ENCODE data around the gene CIDEB. TPM values are rescaled to one million over a fixed set of nuclear protein-coding genes. Genes with fewer than 3 reads are reported as not detected.

Gene CIDEB
- total and polyA plus RNA-seq, 2 of the 13 experiments (the other 11 are each of a cell fraction or from before 2014, with no cell fraction given): 35.8 to 110 TPM

DNA sequence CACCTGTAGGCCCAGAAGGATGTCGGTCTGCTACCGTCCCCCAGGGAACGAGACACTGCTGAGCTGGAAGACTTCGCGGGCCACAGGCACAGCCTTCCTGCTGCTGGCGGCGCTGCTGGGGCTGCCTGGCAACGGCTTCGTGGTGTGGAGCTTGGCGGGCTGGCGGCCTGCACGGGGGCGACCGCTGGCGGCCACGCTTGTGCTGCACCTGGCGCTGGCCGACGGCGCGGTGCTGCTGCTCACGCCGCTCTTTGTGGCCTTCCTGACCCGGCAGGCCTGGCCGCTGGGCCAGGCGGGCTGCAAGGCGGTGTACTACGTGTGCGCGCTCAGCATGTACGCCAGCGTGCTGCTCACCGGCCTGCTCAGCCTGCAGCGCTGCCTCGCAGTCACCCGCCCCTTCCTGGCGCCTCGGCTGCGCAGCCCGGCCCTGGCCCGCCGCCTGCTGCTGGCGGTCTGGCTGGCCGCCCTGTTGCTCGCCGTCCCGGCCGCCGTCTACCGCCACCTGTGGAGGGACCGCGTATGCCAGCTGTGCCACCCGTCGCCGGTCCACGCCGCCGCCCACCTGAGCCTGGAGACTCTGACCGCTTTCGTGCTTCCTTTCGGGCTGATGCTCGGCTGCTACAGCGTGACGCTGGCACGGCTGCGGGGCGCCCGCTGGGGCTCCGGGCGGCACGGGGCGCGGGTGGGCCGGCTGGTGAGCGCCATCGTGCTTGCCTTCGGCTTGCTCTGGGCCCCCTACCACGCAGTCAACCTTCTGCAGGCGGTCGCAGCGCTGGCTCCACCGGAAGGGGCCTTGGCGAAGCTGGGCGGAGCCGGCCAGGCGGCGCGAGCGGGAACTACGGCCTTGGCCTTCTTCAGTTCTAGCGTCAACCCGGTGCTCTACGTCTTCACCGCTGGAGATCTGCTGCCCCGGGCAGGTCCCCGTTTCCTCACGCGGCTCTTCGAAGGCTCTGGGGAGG lies 3.1 kb upstream of the CIDEB start, which contains the start of gene LTB4R (continued):
- TF ChIP-seq CREM (IDR thresholded peaks at IDR 0.05): no peak
- TF ChIP-seq CREM (CRISPR knock-in tag; IDR thresholded peaks at IDR 0.05): peak; percentile 39; the same call in 1 of the 2 replicates
- TF ChIP-seq, protein P1, sequence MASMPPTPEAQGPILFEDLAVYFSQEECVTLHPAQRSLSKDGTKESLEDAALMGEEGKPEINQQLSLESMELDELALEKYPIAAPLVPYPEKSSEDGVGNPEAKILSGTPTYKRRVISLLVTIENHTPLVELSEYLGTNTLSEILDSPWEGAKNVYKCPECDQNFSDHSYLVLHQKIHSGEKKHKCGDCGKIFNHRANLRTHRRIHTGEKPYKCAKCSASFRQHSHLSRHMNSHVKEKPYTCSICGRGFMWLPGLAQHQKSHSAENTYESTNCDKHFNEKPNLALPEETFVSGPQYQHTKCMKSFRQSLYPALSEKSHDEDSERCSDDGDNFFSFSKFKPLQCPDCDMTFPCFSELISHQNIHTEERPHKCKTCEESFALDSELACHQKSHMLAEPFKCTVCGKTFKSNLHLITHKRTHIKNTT (CRISPR knock-in tag; IDR thresholded peaks at IDR 0.05): no peak
- TF ChIP-seq, protein P2, sequence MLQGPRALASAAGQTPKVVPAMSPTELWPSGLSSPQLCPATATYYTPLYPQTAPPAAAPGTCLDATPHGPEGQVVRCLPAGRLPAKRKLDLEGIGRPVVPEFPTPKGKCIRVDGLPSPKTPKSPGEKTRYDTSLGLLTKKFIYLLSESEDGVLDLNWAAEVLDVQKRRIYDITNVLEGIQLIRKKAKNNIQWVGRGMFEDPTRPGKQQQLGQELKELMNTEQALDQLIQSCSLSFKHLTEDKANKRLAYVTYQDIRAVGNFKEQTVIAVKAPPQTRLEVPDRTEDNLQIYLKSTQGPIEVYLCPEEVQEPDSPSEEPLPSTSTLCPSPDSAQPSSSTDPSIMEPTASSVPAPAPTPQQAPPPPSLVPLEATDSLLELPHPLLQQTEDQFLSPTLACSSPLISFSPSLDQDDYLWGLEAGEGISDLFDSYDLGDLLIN (CRISPR knock-in tag; IDR thresholded peaks at IDR 0.05; ENCODE audit: borderline replicate concordance): no peak
- TF ChIP-seq, protein P3, sequence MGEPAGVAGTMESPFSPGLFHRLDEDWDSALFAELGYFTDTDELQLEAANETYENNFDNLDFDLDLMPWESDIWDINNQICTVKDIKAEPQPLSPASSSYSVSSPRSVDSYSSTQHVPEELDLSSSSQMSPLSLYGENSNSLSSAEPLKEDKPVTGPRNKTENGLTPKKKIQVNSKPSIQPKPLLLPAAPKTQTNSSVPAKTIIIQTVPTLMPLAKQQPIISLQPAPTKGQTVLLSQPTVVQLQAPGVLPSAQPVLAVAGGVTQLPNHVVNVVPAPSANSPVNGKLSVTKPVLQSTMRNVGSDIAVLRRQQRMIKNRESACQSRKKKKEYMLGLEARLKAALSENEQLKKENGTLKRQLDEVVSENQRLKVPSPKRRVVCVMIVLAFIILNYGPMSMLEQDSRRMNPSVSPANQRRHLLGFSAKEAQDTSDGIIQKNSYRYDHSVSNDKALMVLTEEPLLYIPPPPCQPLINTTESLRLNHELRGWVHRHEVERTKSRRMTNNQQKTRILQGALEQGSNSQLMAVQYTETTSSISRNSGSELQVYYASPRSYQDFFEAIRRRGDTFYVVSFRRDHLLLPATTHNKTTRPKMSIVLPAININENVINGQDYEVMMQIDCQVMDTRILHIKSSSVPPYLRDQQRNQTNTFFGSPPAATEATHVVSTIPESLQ (CRISPR knock-in tag; conservative IDR thresholded peaks at IDR 0.05): no peak
- TF ChIP-seq ZNF224 (CRISPR knock-in tag; IDR thresholded peaks at IDR 0.05): no peak
- no peak for TF ChIP-seq SP4 (CRISPR knock-in tag; IDR thresholded peaks at IDR 0.05)
- TF ChIP-seq KAT2B (IDR thresholded peaks at IDR 0.05; ENCODE audit: borderline replicate concordance, low read depth, low read length): no peak
- TF ChIP-seq, protein P4, sequence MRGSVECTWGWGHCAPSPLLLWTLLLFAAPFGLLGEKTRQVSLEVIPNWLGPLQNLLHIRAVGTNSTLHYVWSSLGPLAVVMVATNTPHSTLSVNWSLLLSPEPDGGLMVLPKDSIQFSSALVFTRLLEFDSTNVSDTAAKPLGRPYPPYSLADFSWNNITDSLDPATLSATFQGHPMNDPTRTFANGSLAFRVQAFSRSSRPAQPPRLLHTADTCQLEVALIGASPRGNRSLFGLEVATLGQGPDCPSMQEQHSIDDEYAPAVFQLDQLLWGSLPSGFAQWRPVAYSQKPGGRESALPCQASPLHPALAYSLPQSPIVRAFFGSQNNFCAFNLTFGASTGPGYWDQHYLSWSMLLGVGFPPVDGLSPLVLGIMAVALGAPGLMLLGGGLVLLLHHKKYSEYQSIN (CRISPR knock-in tag; IDR thresholded peaks at IDR 0.05; ENCODE audit: borderline replicate concordance): no peak
- TF ChIP-seq ZNF607 (CRISPR knock-in tag; IDR thresholded peaks at IDR 0.05; ENCODE audit: borderline replicate concordance): no peak
- TF ChIP-seq ZNF225 (CRISPR knock-in tag; IDR thresholded peaks at IDR 0.05): no peak
- TF ChIP-seq PHF20 (CRISPR knock-in tag; IDR thresholded peaks at IDR 0.05): no peak
- peak; percentile 21; the same call in 1 of the 2 replicates for TF ChIP-seq ZBTB38 (CRISPR knock-in tag; IDR thresholded peaks at IDR 0.05)
- no peak for TF ChIP-seq NR3C1 (CRISPR knock-in tag; IDR thresholded peaks at IDR 0.05)
- TF ChIP-seq JARID2 (CRISPR knock-in tag; IDR thresholded peaks at IDR 0.05; ENCODE audit: insufficient replicate concordance): no peak
- no peak for TF ChIP-seq TAF15 (IDR thresholded peaks at IDR 0.05; ENCODE audit: low read depth, low read length, poor library complexity, severe bottlenecking)
- peak; percentile 2 for TF ChIP-seq TEAD3 (CRISPR knock-in tag; optimal IDR thresholded peaks at IDR 0.05; ENCODE audit: borderline replicate concordance)
- no peak for TF ChIP-seq MAFG (CRISPR knock-in tag; IDR thresholded peaks at IDR 0.05)
- TF ChIP-seq NAIF1 (CRISPR knock-in tag; IDR thresholded peaks at IDR 0.05; ENCODE audit: borderline replicate concordance): no peak
- no peak for TF ChIP-seq ZMAT3 (CRISPR knock-in tag; conservative IDR thresholded peaks at IDR 0.05)
- no peak for TF ChIP-seq ADNP (CRISPR knock-in tag; IDR thresholded peaks at IDR 0.05)
- no peak for TF ChIP-seq SRSF9 (IDR thresholded peaks at IDR 0.05; ENCODE audit: borderline replicate concordance, insufficient read depth, low read depth, low read length, poor library complexity, severe bottlenecking)
- peak; percentile 33 for TF ChIP-seq HOXA3 (CRISPR knock-in tag; IDR thresholded peaks at IDR 0.05)
- TF ChIP-seq ZNF792 (CRISPR knock-in tag; IDR thresholded peaks at IDR 0.05): no peak
- TF ChIP-seq ZNF678 (CRISPR knock-in tag; IDR thresholded peaks at IDR 0.05): no peak

Data from HepG2 (cell line).